NCI-H2029 (cell line): ENCODE measurements around the gene LRP1.

Source experiments
- DNase-seq: peaks from one replicate; lab custom pipeline; 2025; lab: John Stamatoyannopoulos, UW

Gene LRP1

GRCh38 chr12:57194253-57194652 is 66.0 kb downstream of the LRP1 start:
- no peak for DNase-seq

DNA sequence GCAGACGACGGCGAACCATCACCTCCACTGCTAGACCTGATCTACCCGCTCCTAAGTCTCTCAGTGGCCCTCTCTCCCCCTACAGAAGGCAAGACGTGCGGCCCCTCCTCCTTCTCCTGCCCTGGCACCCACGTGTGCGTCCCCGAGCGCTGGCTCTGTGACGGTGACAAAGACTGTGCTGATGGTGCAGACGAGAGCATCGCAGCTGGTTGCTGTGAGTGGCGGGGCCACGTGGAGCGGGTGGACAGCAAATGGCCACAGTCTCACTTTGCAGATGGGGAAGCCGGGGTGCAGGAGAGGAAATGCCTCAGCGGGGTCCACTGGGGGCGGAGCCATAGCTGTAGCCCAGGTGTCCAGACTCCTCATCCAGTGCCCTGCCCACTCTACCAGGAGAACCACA is 66.9 kb downstream of the LRP1 start:
- no peak for DNase-seq

GRCh38 chr12:57195611-57196371 is 67.5 kb downstream of the LRP1 start:
- no peak for DNase-seq

GRCh38 chr12:57196439-57196838 is 68.2 kb downstream of the LRP1 start:
- no peak for DNase-seq

GRCh38 chr12:57196956-57197355 is 68.7 kb downstream of the LRP1 start:
- no peak for DNase-seq

DNA sequence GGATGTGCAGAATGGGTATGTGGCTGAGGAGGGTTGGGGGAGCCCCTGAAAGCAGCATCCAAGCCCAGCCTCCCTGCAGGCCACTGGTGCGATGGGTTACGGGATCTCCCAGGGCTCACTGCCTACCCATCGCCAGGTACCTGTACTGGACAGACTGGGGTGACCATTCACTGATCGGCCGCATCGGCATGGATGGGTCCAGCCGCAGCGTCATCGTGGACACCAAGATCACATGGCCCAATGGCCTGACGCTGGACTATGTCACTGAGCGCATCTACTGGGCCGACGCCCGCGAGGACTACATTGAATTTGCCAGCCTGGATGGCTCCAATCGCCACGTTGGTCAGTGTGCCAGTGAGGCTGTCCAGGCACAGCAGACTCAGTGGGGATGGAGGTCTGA is 70.0 kb downstream of the LRP1 start:
- DNase-seq: no peak

DNA sequence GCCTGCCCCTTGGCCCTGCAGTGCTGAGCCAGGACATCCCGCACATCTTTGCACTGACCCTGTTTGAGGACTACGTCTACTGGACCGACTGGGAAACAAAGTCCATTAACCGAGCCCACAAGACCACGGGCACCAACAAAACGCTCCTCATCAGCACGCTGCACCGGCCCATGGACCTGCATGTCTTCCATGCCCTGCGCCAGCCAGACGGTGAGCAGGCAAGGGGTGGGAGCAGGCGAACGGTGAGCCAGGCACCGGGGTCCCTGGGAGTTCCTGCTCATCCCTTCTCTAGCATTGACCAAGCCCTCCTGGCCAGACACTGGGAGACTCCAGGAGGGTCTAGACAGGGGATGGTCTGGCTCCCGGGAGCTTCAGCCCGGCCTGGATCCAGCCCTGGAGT is 70.9 kb downstream of the LRP1 start:
- DNase-seq: no peak

GRCh38 chr12:57200497-57200896 is 72.2 kb downstream of the LRP1 start:
- DNase-seq: no peak

DNA sequence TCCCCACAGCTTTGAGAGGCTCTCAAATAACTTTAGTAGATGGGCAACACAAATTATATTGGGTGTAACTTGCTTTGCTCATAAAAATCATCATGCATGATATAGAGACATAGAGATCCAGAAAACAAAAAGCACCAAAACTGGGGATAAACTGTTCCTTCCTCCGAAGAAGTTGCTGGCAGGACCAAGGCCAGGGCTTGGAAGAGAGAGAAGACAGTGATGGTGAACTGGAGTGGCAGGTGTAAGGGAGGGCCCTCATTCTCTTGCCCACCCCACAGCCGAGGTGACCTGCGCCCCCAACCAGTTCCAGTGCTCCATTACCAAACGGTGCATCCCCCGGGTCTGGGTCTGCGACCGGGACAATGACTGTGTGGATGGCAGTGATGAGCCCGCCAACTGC is 72.9 kb downstream of the LRP1 start:
- no peak for DNase-seq

DNA sequence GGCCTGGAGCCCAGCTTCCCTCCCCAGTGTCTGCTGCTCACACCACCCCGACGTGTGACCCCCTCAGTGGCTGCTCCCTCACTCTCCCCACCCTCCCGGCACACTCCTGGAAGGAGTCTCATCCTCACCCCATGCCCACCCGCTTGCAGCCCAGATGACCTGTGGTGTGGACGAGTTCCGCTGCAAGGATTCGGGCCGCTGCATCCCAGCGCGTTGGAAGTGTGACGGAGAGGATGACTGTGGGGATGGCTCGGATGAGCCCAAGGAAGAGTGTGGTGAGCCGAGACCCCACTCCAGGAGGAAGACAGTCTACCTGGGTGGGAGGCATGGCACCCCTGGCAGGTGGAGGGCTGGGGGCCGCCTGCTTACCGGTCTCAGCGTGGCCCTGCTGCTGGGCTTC is 73.3 kb downstream of the LRP1 start:
- DNase-seq: no peak

DNA sequence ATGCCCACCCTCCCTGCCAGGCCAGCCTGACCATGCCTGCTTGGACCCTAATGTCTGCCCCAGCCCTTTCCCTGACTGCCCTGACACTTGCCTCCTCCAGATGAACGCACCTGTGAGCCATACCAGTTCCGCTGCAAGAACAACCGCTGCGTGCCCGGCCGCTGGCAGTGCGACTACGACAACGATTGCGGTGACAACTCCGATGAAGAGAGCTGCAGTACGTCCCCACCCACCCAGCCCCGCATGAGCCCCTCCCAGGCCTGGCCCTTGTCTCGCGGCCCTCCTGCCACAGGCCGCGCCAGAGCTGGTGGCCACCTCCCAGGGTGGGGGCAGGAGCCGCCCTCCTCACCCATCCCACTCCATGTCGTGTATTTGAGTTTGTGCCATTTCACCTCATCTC is 74.0 kb downstream of the LRP1 start:
- no peak for DNase-seq

GRCh38 chr12:57203201-57203600 is 74.9 kb downstream of the LRP1 start:
- DNase-seq: no peak

- DNase-seq: no peak
Measured at GRCh38 chr12:57203791-57204190, 75.5 kb downstream of the LRP1 start.

- DNase-seq: no peak
Measured at GRCh38 chr12:57204454-57204853, 76.2 kb downstream of the LRP1 start.

DNA sequence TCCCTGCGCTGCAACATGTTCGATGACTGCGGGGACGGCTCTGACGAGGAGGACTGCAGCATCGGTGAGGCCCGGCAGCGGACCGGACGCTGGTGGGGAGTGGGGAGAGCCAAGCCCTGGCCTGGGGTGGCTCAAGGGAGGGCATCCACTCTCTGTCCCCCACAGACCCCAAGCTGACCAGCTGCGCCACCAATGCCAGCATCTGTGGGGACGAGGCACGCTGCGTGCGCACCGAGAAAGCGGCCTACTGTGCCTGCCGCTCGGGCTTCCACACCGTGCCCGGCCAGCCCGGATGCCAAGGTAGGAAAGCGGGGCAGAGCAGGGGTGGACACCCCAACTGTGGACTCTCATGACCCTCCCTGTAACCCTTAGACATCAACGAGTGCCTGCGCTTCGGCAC is 76.9 kb downstream of the LRP1 start:
- no peak for DNase-seq

DNA sequence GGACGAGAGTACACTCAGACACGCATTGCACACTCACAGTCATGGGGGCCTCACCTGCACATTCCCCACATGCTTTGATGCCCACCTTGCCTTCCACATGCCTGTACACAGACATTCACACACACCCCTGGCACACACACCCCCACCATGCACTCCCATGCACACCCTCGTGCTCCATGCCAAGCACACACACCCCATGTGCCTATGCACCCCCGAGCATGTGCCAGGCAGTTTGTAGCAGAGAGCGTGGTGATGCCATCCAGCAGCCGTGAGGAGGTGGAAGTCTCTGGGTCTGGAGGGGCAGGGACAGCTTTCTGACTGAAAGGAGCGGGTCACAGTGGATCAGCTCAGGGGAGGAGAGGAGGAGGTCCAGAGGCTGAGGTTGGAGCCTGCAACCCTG is 77.6 kb downstream of the LRP1 start:
- DNase-seq: no peak

DNA sequence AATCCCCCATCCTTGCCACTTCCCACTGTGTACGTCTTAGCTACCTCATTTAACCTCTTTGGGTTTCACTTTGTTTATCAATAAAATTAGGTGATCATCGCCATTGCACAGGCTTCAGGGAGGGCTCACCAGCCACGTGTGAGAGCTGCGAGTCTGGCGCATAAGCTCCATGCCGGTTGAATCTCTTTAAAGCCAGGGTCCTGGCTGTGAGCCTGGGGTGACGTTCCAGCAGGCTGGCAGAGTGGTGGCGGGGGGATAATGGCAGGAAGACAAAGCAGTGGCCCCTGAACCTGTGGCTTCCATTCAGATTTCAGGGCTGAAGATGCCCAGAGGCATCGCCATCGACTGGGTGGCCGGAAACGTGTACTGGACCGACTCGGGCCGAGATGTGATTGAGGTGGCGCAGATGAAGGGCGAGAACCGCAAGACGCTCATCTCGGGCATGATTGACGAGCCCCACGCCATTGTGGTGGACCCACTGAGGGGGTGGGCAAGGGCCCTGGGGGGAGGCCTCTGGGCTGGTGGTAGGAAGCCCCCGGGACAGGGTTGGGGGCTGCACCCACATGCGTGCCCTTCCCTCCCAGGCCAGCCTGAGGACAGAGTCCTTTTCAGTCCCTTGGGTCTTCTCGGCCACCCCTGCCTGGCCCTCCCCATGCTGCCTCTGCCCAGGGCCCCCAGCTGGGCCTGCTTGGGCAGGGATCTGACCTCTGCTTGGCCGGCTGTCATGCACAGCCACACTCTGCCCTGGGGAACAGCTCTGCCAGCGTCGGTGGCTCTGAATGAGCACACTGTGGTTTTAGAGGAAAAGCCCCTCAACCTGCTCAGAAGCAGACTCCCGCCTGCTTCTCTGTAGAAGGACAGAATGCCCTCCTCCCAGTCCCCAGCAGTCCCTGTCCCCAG is 79.7 kb downstream of the LRP1 start:
- DNase-seq: no peak

- no peak for DNase-seq
Measured at GRCh38 chr12:57208631-57209282, 80.5 kb downstream of the LRP1 start.

- no peak for DNase-seq
Measured at GRCh38 chr12:57209916-57210315, 81.6 kb downstream of the LRP1 start.

DNA sequence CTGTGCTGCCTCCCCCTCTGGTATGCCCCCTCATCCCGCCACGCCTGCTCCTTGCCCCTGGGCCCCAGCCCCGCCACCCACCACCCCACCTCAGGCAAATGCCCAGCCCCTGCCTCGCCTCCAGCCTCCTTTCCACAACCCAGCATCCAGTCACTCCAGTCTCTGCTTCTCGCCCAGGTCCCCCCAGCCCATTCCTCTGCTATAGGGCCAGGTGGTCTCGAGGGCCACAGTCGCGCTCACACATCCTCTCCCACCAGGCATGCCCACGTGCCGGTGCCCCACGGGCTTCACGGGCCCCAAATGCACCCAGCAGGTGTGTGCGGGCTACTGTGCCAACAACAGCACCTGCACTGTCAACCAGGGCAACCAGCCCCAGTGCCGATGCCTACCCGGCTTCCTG is 82.2 kb downstream of the LRP1 start:
- DNase-seq: no peak

GRCh38 chr12:57210926-57211692 is 82.8 kb downstream of the LRP1 start:
- no peak for DNase-seq
